Hepatocyte (in vitro differentiated cells): ENCODE data around the gene SRGAP2C.
"Not testable (repeated sequence)": the region's sequence is repeated elsewhere in the genome, so short reads cannot be mapped to it uniquely, and the experiment has no call there.

Source experiments
- CTCF ChIP-seq: fragments of 200-600 bp; sonication (generic); IDR thresholded peaks from 2 replicates; pipeline ENCODE4 v1.5.1; 2016; ENCODE audit warnings: antibody characterized with exemption, mild to moderate bottlenecking; ENCODE audit not compliant: poor library complexity
- EZH2 ChIP-seq: fragments of 200-600 bp; sonication (generic); IDR thresholded peaks from 2 replicates; pipeline ENCODE4 v1.6.1; 2016; ENCODE audit warnings: antibody characterized with exemption, mild to moderate bottlenecking, borderline replicate concordance
- EZH2phosphoT487 ChIP-seq: fragments of 200-600 bp; sonication (generic); IDR thresholded peaks from one replicate; pipeline ENCODE4 v1.6.1; 2018; ENCODE audit warnings: antibody characterized with exemption, mild to moderate bottlenecking, low read depth, moderate library complexity; ENCODE audit not compliant: unreplicated experiment, severe bottlenecking

DNA sequence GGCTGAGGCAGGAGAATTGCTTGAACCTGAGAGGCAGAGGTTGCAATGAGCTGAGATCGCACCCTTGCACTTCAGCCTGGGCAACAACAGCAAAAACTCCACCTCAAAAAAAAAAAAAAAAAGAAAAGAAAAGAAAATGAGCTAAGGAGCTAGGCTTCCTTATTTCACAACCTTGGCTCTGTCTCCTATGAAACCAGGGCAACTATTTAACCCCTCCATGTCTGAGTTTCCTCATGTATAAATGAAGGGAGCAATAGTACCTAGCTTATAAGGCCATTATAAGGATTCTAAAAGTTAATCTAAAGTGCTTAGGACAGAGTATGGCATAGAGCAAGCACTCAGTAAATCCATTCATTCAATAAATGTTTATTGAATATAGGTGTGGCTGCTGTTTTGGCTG lies 33.5 kb upstream of the SRGAP2C start:
- not testable (repeated sequence) for TF ChIP-seq CTCF, EZH2phosphoT487, EZH2
